HepG2 (cell line): ENCODE data around the gene MAP3K19. TPM values are rescaled to one million over a fixed set of nuclear protein-coding genes. Genes with fewer than 3 reads are reported as not detected.
A peak's percentile ranks its signal among the peaks of the same experiment; 100 is the strongest.

Experiments used
- CSRNP1 ChIP-seq: sonication (generic); formaldehyde crosslinking; IDR thresholded peaks from 2 replicates; pipeline ENCODE4 v1.8.1; 2023; ENCODE audit warnings: mild to moderate bottlenecking, missing genetic modification reagents
- KAT8 ChIP-seq: IDR thresholded peaks from 2 replicates; pipeline ENCODE4 v1.6.1; 2016; ENCODE audit warnings: missing genetic modification reagents, missing compliant biosample characterization
- MLX ChIP-seq: IDR thresholded peaks from 2 replicates; pipeline ENCODE4 v1.6.1; 2016
- MLXIP ChIP-seq: sonication (generic); formaldehyde crosslinking; IDR thresholded peaks from 2 replicates; pipeline ENCODE4 v1.9.0; 2021; ENCODE audit warnings: missing genetic modification reagents, borderline replicate concordance
- SATB2 ChIP-seq: sonication (generic); formaldehyde crosslinking; IDR thresholded peaks from 2 replicates; pipeline ENCODE4 v1.5.0; 2020; ENCODE audit warnings: missing genetic modification reagents
- SYNCRIP ChIP-seq: fragments of 200-400 bp; formaldehyde crosslinking; IDR thresholded peaks from 2 replicates; pipeline ENCODE4 v1.6.1; 2018; ENCODE audit warnings: mild to moderate bottlenecking, low read depth, low read length; ENCODE audit not compliant: insufficient read depth
- ZBTB40 ChIP-seq, 2 experiments: fragments of 450-650 bp in 1 of 2; sonication (generic) in 1 of 2; formaldehyde crosslinking in 1 of 2; IDR thresholded peaks; 2 replicates each; pipeline versions ENCODE4 v1.6.1 to v1.8.0; 2016 to 2022; ENCODE audit warnings: antibody characterized with exemption in 1 of 2, mild to moderate bottlenecking in 1 of 2, missing genetic modification reagents in 1 of 2
- ZNF101 ChIP-seq: sonication (generic); formaldehyde crosslinking; IDR thresholded peaks from 2 replicates; pipeline ENCODE4 v1.4.0; 2020; ENCODE audit warnings: mild to moderate bottlenecking, low read depth, missing genetic modification reagents, borderline replicate concordance
- ZNF296 ChIP-seq: sonication (generic); formaldehyde crosslinking; conservative IDR thresholded peaks from 2 replicates; pipeline ENCODE4 v1.5.0; 2020; ENCODE audit warnings: mild to moderate bottlenecking, missing genetic modification reagents
- ZNF350 ChIP-seq: sonication (generic); formaldehyde crosslinking; IDR thresholded peaks from 2 replicates; pipeline ENCODE4 v1.4.0; 2020; ENCODE audit warnings: mild to moderate bottlenecking, low read depth, missing genetic modification reagents, borderline replicate concordance
- ZNF44 ChIP-seq: sonication (generic); formaldehyde crosslinking; IDR thresholded peaks from 2 replicates; pipeline ENCODE4 v1.5.1; 2020; ENCODE audit warnings: mild to moderate bottlenecking, missing genetic modification reagents
- ZNF496 ChIP-seq: sonication (generic); formaldehyde crosslinking; IDR thresholded peaks from 2 replicates; pipeline ENCODE4 v1.8.1; 2023; ENCODE audit warnings: mild to moderate bottlenecking, moderate library complexity, missing genetic modification reagents; ENCODE audit not compliant: insufficient replicate concordance
- polyA plus RNA-seq, 8 experiments: library from polyadenylated mRNA; depleted of rRNA in 3 of 8; stranded (reverse) in 7 of 8; unstranded in 1 of 8; fragments of >200 nt; fragmentation: Illumina TruSeq in 4 of 8; extraction: Trizol in 4 of 8; gene quantifications; 2 replicates each; pipeline versions ENCODE4 v1.2.1 to v1.2.3, GENCODE V29; 2011 to 2016; ENCODE audit warnings: low read depth in 4 of 8, missing spikeins in 1 of 8, mixed read lengths in 1 of 8; ENCODE audit not compliant: insufficient read depth in 1 of 8
- total RNA-seq, 5 experiments: library from RNA; depleted of rRNA; stranded (reverse); fragments of >200 nt; fragmentation: Illumina TruSeq; extraction: Trizol; gene quantifications; 2 replicates each; pipeline ENCODE4 v1.2.3, GENCODE V29; 2016; ENCODE audit warnings: low read depth in 1 of 5

Gene MAP3K19
- total and polyA plus RNA-seq, 2 of the 13 experiments (the other 11 are each of a cell fraction or from before 2014, with no cell fraction given): not detected

GRCh38 chr2:134917888-134918525, 129.2 kb downstream of the MAP3K19 start (continued):
- TF ChIP-seq MLX (CRISPR knock-in tag): no peak
- no peak for TF ChIP-seq ZNF101 (CRISPR knock-in tag)
- no peak; the same call in 1 of the 2 replicates for TF ChIP-seq ZNF350 (CRISPR knock-in tag)
- no peak for TF ChIP-seq SYNCRIP
- TF ChIP-seq ZNF44 (CRISPR knock-in tag): no peak
- TF ChIP-seq ZNF496 (CRISPR knock-in tag): no peak
- no peak for TF ChIP-seq CSRNP1 (CRISPR knock-in tag)
- TF ChIP-seq ZBTB40 (IDR thresholded peaks at IDR 0.05): no peak
- TF ChIP-seq ZBTB40 (CRISPR knock-in tag; IDR thresholded peaks at IDR 0.05): peak; percentile 68; the same call in 1 of the 2 replicates
- no peak for TF ChIP-seq KAT8
- 0 out of 2 replicates have a peak, but pooled peaks have one; percentile 24 for TF ChIP-seq MLXIP (CRISPR knock-in tag)
- peak; percentile 85; the same call in 1 of the 2 replicates for TF ChIP-seq SATB2
- TF ChIP-seq ZNF296 (CRISPR knock-in tag): no peak
